GM12801 (cell line): ENCODE data around the gene ITPR1.

ENCODE experiments used
- CTCF ChIP-seq: IDR thresholded peaks from one replicate; pipeline ENCODE4 v1.5.1; 2011; ENCODE audit warnings: control low read depth; ENCODE audit not compliant: insufficient read length; ENCODE audit errors: extremely low read depth

ITPR1 gene

GRCh38 chr3:4508048-4508981, 15.2 kb downstream of the ITPR1 start:
- no peak for TF ChIP-seq CTCF

- TF ChIP-seq CTCF, result no peak
These were observed 15.9 kb downstream of the ITPR1 start for GRCh38 chr3:4509043-4509442.

- no peak for TF ChIP-seq CTCF
These were observed 17.0 kb downstream of the ITPR1 start for GRCh38 chr3:4509983-4510755.

- no peak for TF ChIP-seq CTCF
These were observed 18.5 kb downstream of the ITPR1 start for GRCh38 chr3:4511491-4512262.

- no peak for TF ChIP-seq CTCF
These were observed 19.9 kb downstream of the ITPR1 start for GRCh38 chr3:4512895-4513616.

GRCh38 chr3:4514321-4514720, 21.2 kb downstream of the ITPR1 start:
- TF ChIP-seq CTCF, result no peak
